ENCODE measurements around the gene FOLR1. TPM values are rescaled to one million over a fixed set of nuclear protein-coding genes. Genes with fewer than 3 reads are reported as not detected.
A peak's percentile ranks its signal among the peaks of the same experiment; 100 is the strongest.

Gene FOLR1
- total RNA-seq, 4 donors from 2014 or later = not detected

DNA sequence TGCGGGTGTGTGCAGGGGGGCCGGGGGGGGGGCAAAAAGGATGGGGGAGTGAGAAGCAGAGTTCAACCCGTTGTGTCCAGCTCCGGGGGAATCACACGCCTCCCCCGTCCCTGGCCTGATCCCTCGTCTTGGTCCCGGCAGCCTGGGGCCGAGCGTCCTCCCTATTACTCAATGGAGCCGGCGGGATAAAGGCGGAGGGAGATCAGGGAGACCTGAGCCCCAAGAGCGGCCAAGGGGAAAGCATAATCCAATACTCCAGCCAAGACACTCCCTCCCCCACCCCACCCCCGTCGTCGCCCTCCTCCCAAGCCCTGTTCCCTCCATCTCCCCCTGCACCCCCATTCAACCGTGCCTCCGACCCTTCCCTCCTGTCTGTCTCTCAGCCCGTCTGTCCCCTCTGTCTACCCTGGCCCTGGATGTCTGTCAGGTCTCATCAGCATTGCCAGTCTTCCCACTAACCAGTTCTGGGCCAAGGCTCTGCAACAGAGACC, 49.4 kb downstream of the FOLR1 start:
- Histone ChIP-seq H3K27me3 (peaks cover 5 to 31% of the 10 kb centered on the region in 2 donors), H3K4me3 (no peak overlapping the region), H3K27ac (no peak overlapping the region), H3K9me3 (peaks cover 0 to 11% (median 0%) of the 10 kb centered on the region in 4 donors), H3K4me1 (peaks cover 12 to 55% (median 24%) of the 10 kb centered on the region in 4 donors), H3K36me3 (peaks cover 0 to 22% (median 0%) of the 10 kb centered on the region in 3 donors)
- no peak for DNase-seq
- TF ChIP-seq POLR2A (IDR thresholded peaks at IDR 0.05) = no peak
- TF ChIP-seq, protein P1, sequence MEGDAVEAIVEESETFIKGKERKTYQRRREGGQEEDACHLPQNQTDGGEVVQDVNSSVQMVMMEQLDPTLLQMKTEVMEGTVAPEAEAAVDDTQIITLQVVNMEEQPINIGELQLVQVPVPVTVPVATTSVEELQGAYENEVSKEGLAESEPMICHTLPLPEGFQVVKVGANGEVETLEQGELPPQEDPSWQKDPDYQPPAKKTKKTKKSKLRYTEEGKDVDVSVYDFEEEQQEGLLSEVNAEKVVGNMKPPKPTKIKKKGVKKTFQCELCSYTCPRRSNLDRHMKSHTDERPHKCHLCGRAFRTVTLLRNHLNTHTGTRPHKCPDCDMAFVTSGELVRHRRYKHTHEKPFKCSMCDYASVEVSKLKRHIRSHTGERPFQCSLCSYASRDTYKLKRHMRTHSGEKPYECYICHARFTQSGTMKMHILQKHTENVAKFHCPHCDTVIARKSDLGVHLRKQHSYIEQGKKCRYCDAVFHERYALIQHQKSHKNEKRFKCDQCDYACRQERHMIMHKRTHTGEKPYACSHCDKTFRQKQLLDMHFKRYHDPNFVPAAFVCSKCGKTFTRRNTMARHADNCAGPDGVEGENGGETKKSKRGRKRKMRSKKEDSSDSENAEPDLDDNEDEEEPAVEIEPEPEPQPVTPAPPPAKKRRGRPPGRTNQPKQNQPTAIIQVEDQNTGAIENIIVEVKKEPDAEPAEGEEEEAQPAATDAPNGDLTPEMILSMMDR (IDR thresholded peaks at IDR 0.05) = no peak

DNA sequence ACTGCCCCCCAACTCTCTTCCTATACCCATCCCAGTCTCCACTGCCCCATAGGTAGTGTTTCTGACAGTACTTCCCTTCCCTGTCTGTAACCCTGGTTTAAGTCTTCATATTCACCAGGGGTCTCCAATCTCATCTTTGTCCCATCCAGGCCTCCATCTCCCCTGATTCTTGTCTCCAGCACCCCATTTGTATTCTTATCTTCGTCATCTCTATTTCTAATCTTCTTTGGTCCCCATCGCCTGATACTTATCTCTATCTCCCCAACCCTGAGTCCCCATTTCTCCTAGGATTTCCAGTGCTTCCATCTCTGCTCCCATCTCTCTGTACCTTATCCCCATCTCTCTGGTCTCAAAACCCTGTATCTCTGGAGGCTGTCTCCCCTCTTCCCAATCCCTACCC, 50.2 kb downstream of the FOLR1 start:
- Histone ChIP-seq H3K9me3 (peaks cover 0 to 11% (median 0%) of the 10 kb centered on the region in 4 donors), H3K27ac (no peak overlapping the region), H3K4me1 (peaks cover 12 to 53% (median 24%) of the 10 kb centered on the region in 4 donors), H3K27me3 (peaks cover 5 to 31% of the 10 kb centered on the region in 2 donors), H3K36me3 (peaks cover 0 to 14% (median 0%) of the 10 kb centered on the region in 3 donors), H3K4me3 (no peak overlapping the region)
- TF ChIP-seq POLR2A (IDR thresholded peaks at IDR 0.05) = no peak
- TF ChIP-seq, protein P1 (IDR thresholded peaks at IDR 0.05) = no peak
- DNase-seq = no peak

DNA sequence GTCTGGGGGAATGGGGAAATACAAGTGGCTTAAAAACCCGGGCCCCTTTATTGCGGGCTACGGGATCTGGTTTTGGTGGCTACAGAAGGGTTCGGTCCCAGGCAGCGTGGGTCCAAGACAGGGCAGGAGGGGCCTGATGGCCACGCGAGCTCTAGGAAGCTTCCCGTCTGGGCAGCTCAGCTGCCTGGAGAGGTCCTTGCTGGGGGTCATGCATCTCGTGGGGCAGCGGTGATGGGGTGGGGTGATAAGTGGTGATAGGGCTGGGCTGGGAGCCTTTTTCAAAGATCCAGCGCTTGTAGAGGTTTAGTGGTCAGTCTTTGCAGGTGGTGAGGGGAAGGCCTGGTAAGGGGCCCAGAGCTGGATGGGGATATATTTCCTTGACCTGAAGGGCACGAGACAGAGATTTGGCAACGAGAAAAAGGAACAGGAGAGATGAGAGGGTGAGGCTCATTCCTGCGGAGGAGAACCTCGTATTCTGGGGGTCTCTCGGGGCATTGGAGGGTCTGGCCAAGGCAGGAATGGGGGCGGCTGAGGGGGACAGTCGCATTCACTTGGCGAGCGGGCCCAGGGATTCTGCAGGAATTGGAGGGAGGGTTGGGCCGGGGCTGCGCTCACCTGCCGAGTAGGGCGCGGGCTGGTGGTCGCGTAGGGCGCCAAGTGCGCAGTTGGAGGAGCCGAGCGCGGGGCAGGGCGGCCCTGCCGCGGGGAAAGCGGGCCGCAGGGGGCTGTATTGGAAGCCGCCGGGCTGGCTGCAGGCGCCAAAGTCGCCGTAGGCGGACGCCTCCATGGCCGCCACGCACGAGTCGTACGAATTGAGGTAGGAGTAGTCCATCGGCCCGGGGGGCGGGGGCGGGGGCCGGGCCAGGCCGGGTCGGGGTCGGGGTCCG, 51.5 kb downstream of the FOLR1 start:
- H3K36me3 ChIP-seq = peaks cover 0 to 2% (median 0%) of the 10 kb centered on the region in 3 donors
- TF ChIP-seq, protein P1 (IDR thresholded peaks at IDR 0.05) = no peak
- TF ChIP-seq POLR2A (IDR thresholded peaks at IDR 0.05) = no peak
- no peak overlapping the region for H3K27ac ChIP-seq
- H3K4me3 ChIP-seq = peak overlapping the region in 1 of 4 donors; percentile 13
- H3K9me3 ChIP-seq = peaks cover 0 to 11% (median 0%) of the 10 kb centered on the region in 4 donors
- peaks cover 12 to 40% (median 24%) of the 10 kb centered on the region in 4 donors for H3K4me1 ChIP-seq
- no peak for DNase-seq
- peaks cover 5 to 31% of the 10 kb centered on the region in 2 donors for H3K27me3 ChIP-seq

DNA sequence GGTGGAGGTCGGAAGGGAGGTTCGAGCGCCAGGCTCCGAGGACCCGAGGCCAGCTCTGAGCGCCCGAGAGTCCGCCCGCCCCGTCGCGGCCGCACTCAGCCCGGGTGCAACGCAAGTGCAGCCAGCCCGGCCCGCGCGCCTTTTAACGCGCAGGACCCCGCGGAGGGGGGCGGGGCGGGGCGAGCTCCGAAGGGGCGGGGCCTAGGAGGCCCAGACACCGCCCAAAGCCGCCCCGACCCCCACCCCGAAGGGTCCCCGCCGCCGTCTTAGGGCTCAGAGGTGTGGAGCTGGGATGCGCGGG, 52.1 kb downstream of the FOLR1 start, which contains the start of gene PHOX2A:
Gene PHOX2A (minus strand): TSS at position 117 of the 301 bp plus-strand sequence. CDS start 172 bp downstream, outside the sequence.
- no peak for DNase-seq
- H3K27ac ChIP-seq = no peak within 1 kb of the TSS
- H3K4me3 ChIP-seq = peak within 1 kb of the TSS in 3 of 4 donors; percentile 6 to 22 (median 13)
- peaks cover 5 to 31% of the 10 kb centered on the region in 2 donors for H3K27me3 ChIP-seq
- peaks cover 0 to 11% (median 0%) of the 10 kb centered on the region in 4 donors for H3K9me3 ChIP-seq
- peaks cover 11 to 34% (median 24%) of the 10 kb centered on the region in 4 donors for H3K4me1 ChIP-seq
- H3K36me3 ChIP-seq = no peaks in the 10 kb centered on the region
- no peak for TF ChIP-seq POLR2A (IDR thresholded peaks at IDR 0.05)
- TF ChIP-seq, protein P1 (IDR thresholded peaks at IDR 0.05) = no peak

DNA sequence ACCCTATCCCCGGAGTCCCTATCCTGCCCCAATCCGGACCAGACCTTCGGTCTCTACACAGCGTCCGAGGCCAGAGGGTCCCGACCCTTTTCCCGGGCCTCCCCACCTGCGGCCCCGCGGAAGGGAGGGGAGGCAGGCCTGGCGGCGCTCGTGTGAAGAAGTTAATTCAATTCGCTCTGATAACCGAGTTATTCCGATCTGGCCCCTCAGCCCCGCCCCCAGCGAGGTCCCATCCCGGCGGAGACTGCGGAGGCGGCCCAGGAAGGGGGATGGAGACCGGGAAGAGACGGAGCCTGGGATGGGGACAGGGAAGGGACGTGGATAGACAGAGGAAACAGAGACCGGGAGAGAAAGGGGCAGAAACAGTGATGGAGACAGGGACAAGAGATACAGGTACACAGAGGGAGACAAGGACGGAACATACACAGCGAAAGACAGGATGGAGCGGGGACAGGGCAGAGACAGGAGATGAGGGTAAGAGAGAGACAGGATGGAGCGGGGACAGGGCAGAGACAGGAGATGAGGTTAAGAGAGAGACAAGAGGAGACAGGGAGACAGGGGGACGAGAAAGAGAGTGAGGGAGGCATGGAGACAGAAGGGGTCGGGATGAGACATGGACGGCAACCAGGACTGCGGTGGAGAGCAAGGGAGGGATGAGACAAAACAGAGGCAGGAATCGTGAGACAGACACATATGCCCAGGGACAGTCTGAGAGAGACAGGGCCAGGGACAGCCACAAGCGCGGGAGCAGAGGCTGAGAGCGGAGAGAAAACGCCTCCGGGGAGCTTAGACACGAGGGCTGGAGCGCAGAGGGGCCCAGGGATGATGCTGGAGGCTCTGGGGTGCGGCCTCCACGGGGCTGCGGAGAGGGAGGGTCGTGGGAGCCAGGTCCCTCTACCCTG, 52.7 kb downstream of the FOLR1 start:
- no peak for DNase-seq
- Histone ChIP-seq H3K4me1 (peaks cover 6 to 28% (median 18%) of the 10 kb centered on the region in 4 donors), H3K4me3 (peak overlapping the region in 3 of 4 donors; percentile 6 to 22 (median 13)), H3K27me3 (peaks cover 5 to 31% of the 10 kb centered on the region in 2 donors), H3K27ac (no peak overlapping the region), H3K36me3 (no peaks in the 10 kb centered on the region), H3K9me3 (peaks cover 0 to 11% (median 0%) of the 10 kb centered on the region in 4 donors)
- TF ChIP-seq POLR2A (IDR thresholded peaks at IDR 0.05) = no peak
- TF ChIP-seq, protein P1 (IDR thresholded peaks at IDR 0.05) = no peak
